NCI-H2171 (cell line): ENCODE measurements around the gene PVRIG.
"Not testable (repeated sequence)": the region's sequence is repeated elsewhere in the genome, so short reads cannot be mapped to it uniquely, and the experiment has no call there.

Experiments used
- DNase-seq: peaks from one replicate; lab custom pipeline; 2025; lab: John Stamatoyannopoulos, UW

PVRIG gene

DNA sequence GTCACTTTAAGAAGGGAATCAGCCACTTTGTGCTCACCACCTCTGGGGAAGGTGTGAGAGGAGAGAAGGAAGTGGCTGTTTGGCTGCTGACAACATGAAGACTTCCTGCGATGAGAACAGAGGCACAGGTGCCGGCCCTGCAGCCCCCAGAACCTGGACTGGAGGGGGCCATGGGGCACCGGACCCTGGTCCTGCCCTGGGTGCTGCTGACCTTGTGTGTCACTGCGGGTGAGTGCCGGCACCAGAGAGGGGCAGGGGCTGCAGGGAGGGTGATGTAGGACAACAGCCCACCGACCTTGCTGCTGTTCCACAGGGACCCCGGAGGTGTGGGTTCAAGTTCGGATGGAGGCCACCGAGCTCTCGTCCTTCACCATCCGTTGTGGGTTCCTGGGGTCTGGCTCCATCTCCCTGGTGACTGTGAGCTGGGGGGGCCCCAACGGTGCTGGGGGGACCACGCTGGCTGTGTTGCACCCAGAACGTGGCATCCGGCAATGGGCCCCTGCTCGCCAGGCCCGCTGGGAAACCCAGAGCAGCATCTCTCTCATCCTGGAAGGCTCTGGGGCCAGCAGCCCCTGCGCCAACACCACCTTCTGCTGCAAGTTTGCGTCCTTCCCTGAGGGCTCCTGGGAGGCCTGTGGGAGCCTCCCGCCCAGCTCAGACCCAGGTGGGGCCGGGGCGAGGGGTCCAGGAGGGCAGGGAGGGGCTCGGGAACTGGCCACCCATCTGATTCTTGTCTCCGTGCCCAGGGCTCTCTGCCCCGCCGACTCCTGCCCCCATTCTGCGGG is at the start of gene PVRIG:
Gene PVRIG (plus strand): TSS at position 149 of the 785 bp plus-strand sequence. CDS start 22 bp downstream, at position 171.
- not testable (repeated sequence) for DNase-seq

DNA sequence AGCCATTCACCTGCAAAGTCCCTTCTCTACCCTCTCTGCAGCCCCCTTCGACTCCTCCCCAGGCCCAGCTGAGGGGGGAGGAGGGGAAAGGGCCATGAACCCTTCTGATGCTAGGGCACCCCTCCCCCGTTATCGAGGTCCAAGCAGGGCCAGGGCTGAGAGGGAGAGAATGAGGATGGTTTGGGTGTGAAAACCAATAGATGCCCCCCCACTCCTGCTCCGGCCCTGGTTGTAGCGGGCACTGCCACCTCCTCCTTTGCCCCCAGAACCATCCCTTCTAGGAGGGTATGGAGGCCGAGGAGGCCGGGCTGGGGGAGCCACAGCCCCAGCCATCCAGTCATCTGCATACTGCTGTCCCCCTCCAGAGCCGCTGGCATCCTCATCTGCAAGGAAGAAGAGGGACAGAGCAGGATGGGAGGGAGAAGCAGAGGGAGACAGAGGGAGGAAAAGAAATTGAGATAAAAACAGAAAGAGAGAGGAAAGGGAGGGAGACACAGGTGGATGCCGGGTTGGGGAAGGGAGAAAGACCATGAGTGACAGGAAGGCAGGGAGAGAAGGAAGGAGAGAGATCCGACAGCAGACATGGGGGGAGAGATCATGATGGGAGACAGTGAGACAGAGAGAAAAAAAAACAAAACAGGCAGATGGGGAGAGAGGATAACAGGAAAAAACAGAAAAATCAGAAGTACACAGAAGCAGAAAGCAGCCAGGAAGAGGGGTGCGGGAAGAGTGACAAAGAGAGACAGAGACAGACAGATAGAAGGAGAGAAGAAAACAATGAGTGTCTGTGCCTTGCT is 49.5 kb upstream of the PVRIG start:
- no peak for DNase-seq

DNA sequence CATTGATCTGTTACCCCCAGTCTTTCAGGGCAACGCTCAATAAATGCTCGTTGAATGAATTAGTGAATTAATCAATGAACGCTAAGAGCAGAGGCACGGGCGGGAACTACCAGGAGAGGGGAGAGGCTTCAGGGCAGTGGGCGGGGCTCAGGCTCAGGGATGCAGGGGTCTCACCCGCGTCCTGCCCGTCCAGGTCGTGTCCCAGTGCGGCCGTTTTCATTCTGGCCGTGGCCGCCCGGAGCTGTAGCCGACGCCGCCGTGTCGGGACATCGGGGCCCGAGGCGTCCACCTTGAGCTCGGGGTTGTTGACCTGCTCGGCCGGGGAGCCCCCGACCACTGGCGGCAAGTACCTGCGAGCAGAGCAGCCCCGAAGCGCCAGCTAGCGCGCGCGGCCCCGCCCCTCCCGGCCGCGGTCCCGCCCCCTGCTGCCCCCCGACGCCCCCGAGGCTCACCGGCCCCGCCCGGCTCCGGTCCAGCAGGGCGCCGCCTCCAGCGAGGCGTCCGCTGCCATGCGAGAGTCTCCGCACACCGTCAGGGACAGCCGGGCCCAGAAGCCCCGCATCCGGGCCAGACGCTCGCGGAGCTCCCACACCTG is 48.6 kb upstream of the PVRIG start:
- DNase-seq = no peak

DNA sequence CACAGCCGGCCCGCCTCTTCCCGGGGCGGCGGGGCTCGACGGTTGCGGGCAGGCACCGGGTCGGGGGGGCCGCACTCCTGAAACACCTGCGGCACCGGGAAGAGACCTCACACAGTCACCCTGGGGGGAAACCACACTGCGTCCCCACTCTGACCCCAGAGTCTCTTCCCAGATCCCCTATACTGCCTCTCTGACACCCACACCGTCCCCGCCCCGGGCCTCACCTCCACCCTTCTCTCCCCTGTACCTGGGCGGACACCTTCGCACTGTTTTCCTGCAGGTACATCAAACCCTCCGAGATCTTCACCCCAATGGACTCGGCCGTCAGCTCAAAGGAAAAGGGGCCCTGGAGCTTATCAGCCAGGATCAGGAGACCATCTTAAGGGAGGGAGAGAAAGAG is 47.9 kb upstream of the PVRIG start:
- DNase-seq = no peak

DNA sequence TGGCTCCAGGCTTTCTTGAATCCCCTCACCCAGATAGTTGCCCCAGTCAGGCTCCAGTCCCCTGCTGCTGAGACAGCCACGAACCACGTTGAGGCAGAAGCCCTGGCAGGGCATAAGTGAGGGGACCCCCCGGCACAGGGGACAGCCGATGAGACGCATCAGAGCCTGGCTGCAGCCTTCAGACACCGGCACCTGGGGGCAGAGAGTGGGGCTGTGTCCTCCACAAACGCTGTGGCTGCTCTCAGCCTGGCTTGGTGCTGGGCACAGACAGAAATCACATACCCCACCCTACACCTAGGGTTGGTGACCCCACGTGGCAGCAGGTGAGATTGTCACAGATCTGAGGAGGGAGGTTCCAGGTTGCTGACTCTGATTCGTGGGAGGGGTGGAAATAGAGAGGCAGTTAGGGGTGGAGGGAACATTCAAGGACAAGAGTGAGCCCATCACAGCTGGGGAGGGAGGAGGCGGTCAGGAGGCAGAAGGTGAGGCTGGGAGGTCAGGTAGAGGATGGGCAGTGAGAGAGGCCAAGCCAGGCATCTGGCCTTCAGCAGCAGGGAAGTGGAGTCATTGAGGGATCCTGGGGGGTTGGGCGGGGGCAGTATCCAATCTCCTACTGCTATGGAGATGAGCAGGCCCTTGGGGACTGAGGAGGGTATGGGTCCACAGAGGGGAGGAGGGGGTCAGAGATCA is 45.8 kb upstream of the PVRIG start:
- no peak for DNase-seq

DNA sequence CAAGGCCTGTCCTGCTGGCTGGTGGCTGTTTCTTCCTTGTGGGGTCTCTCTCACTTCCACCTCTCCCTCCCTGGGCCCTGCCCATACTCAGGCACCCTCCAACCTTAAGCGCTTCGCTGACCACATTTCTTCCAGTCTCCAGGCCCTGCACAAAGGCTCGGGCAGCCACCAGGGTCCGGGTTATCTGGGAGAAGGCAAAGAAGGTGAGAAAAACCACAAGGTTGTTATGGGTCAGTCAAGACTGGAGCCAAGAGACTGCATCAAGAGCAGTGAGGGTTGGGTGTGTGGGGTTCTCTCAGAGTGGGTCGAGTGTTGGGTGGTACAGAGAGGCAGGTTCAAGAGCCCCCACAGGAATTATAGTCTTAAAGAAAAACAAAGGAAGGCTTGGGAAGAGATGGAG is 45.2 kb upstream of the PVRIG start:
- DNase-seq = no peak

DNA sequence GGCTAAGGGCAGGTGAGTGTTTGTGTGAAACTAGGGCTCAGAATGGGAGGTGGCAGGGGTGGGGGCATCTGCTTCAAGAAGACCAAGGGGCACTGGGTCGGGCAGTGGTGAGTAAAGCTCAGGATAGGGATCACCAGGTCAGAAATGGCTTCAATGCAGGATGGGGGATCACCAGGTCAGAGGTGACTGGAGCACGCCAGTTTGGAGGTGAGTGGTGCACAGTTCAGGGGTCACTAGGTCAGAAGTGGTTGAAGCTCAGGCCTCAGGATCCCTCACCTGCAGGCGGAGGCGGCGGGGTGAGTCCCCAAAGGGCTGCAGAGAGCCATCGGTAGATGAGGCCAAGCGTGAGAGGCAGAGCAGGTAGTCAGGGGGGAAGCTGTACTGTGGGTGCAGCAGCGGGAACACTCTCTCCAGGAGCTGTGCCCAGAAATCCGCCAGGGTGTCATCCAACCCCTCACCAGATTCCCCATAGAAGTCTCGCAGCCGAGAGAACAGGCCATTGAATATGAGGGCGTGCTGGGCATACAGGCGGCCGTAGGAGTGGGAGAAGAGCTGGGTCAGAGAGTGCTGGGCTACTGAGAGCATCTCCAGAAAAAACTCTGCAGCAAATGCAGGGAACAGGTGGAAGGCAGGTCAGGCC is 44.3 kb upstream of the PVRIG start:
- DNase-seq = no peak

DNA sequence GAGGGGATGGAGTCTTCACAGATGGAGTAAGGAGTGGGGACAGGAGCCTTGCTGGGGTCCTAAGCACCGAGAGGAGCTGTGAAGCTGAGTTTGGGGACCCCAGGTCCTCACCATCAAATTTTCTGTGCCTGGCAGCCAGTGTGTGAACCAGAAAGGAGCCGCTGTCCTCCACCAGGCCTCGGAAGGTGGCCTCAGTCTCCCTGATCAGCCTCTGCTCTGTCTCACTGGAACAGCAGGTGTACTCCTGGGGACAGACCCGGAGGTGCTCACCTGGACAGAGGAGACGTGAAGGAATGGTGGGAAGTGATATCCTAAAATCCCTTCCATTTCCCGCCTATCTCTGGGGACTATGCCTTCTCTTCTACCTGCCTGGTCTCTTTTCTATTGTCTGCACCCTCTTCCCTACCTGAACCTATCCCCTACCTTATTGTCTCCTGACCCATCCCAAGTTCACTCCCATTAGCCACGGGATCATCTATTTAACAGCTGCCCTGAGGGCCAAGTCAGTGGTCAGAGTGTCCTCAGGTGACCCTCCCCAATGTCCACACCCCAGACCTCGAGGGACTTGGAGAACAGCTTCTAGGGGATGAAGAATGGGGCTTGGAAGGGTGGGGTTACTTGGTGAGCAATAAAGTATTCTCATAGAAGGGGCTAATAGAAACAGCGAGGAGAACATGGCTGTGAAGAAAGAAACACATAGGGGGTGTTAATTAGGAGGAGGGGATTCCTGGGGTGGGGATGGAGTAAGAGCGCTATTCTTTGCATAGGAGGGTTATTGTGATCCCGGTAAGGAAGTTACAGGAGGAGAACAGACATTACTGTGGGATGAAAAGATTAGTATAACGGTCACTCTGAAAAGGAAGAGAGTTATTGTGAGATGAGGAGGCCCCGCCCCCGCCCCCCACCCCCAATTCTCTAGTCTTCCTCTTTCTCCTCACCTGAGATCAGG is 43.4 kb upstream of the PVRIG start:
- DNase-seq = no peak

DNA sequence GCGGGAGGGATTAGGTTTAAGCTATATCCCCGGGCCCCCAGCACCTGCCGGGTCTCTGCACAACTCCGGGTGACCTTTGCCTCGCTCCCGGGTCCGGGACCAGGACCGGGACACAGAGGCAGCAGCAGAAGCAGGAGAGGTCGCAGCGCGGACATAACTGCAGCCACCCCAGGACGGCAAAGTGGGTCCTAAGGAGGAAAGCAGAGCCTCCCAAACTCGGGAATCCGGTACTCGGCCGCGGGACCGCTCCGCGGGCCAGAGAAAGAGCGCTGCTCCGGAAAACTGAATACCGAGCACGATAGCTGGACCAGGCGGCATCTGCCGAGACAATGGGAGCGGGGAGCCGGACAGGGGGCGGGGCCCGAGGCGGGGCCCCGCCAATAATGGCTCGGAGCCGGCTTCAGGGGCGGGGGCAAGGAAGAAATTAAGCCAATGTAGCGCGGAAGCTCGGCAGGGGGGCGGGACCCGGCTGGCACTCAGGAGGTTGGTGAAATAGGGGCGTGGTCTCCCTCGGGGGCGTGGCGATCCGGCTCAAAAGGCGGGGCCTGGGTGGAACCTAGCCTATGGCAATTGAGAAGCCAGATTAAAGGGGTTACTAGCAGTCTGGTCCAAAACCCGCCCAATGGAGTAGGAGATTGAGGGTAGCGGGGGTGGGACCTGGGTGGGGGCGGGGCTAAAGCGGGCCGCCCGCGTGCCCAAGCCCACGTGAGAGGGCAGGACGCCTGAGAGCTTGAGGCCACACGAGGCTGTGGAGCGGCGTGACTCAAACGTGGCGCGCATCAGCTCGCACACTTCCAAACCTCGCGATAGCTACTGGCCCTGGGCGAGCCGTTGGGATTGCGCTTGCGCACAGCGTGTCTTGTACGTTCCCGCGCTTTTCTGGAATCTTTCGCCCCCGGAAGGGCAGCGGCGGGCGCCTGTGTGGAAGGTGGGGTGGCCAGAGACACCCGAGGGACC is 42.4 kb upstream of the PVRIG start, which contains the start of the genes GPC2 and STAG3:
Gene GPC2 (minus strand): TSS at position 337 of the 957 bp plus-strand sequence. CDS start 182 bp downstream, at position 155.
Gene STAG3 (plus strand): TSS at position 874 of the 957 bp plus-strand sequence. CDS start 2,639 bp downstream, outside the sequence.
- DNase-seq = peak; percentile 92

DNA sequence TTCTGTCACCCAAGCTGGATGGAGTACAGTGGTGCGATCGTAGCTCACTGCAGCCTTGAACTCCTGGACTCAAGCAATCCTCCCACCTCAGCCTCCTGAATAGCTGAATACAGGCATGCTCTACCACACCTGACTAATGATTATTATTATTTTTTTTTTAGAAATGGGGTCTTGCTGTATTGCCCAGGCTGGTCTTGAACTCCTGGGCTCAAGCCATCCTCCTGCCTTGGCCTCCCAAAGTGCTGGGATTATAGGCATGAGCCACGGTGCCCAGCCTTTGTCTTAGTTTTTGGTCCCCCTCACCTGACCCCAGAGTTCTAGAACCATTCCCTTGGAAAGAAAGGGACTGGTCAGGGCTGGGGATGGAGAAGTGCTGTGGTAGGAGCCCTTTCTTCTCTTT is 39.7 kb upstream of the PVRIG start:
- DNase-seq = not testable (repeated sequence)

DNA sequence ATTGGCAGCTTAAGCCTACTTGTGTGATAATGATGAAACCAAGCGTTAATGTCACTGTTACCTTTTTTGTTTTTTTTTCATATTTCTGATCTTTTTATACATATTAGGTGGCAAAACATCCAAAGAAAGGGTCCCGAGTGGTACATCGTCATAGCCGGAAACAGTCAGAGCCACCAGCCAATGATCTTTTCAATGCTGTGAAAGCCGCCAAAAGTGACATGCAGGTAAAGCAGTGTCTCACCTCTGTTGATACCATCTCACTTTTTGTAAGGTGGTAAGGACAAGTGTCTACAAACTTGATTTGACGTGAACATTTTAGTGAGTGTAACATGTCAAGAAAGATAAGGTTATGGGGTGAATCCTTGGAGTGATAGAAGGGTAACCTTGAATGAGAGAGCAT is 37.1 kb upstream of the PVRIG start:
- not testable (repeated sequence) for DNase-seq

DNA sequence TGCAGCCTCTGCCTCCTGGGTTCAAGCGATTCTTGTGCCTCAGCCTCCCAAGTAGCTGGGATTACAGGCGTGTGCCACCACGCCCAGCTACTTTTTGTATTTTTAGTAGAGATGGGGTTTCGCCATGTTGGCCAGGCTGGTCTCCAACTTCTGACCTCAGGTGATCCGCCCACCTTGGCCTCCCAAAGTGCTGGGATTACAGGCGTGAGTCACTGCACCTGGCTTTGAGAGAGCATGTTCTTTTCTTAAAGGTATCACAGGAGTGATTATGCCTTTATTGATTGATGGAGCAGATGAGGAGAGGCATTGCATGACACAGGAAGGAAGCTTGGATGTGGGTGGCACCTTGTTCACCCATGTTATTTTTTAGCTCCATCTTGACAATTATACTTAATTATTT is 36.7 kb upstream of the PVRIG start:
- not testable (repeated sequence) for DNase-seq

DNA sequence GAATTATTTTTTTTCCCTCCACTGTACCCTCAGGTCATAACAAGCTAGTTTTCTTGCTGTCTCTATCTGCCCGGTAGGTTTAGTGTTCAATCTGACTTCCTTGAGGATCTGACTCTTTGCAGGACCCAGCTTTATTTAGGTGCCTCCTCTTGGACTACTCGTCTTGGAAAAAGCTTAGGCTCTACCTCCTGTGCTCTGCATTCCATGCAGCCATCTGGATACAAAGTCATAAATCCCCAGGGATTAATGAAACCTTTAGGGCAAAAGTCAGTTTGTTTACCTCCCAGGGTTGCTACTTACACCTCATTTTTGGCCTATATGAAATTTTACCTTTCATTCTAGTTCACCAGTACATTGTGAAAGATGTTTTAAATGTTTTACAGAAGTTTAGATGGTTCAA is 34.0 kb upstream of the PVRIG start:
- DNase-seq = peak; percentile 34

DNA sequence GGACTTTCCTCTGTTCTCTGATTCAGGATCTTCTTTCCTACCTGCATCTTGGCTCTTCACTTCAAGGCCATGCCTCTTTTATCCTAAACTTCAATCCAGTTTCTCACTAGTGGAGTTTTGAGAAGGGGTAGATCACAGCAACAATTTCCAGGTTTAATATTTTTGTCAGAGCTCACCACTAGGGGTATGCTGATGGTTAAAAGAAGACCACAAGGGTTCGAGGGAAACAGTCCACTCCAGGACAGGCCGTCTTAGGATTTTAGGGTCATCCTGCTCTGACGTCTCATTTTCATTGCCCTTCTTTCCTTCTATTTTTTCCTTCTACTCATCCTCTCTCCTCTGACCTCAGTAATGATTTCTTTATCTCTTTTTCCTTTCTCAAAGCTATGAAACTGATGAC is 30.7 kb upstream of the PVRIG start:
- DNase-seq = no peak

DNA sequence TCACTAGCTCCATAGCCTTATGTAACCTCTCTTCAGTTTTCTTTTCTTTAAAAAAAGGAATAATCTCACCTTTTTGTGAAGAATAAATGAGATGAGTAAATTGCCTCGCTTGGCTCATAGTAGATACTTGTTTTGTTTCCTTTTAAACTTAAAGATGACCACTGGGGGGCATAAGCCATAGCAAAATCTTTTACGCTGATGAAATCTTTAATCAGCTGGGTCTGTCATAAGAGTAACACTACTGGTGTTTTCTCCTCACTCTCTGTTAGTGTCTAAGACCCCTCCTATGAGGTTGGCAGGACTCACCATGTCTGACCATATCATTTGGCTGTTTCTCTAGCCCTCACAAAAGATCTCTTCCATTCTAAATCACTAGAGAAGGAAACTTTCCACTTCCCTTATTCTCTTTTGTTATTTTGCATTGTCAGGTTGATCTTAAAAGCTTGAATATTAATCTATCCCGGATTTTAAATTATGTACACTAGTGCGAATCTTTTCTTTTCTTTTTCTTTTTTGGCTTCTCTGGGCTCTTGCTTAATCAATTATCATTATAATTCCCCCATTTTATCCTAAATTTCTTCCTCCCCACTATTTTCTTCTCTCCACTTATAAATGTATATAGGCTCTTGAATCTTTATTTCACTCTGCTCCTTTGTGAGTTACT is 29.6 kb upstream of the PVRIG start:
- no peak for DNase-seq

DNA sequence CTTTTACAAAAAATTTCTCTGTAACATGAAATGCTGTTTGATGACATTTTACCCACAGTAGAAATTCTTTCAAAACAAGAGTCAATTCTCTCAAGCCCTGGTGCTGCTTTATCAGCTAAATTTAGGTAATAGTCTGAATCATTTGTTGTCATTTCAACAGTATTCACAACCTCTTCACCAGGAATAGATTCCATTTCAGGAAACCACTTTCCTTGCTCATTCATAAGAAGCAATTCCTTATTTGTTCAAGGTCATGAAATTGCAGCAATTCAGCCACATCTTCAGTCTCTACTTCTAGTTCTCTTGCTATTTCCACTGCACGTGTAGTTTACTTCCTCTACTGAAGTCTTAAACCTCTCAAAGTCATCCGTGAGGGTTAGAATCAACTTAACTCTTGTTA is 28.0 kb upstream of the PVRIG start:
- DNase-seq = no peak

DNA sequence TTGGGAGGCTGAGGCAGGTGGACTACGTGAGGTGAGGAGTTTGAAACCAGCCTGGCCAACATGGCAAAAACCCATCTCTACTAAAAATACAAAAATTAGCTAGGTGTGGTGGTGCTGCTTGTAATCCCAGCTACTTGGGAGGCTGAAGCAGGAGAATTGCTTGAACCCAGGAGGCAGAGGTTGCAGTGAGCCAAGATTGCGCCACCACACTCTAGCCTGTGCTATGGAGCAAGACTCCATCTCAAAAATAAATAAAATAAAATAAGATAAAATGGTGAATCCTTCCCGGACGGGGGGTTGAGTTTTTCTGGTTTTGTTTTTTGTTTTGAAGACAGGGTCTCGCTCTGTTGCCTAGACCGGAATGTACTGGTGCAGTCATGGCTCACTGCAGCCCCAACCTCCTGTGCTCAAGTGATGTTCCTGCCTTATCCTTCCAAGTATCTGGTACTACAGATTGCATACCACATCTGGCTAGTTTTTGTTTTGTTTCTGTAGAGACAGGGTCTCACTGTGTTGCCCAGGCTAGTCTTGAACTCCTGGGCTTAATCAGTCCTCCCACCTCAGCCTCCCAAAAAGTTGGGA is 27.4 kb upstream of the PVRIG start:
- DNase-seq = not testable (repeated sequence)

DNA sequence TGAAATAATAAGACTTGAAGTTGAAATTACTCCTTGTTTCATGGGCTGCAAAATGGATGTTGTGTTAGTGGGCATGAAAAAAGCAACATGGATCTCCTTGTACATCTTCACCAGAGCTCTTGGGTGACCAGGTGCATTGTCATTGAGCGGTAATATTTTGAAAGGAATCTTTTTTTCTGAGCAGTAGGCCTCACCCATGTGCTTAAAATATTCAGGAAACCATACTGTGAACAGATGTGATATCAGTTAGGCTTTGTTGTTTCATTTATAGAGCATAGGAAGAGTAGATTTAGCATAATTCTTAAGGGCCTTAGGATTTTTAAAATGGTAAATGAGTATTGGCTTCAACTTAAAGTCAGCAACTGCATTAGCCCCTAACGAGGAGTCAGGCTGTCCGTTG is 26.8 kb upstream of the PVRIG start:
- no peak for DNase-seq
